GM23338 (cell line): ENCODE results near the gene THSD4. TPM values are rescaled to one million over a fixed set of nuclear protein-coding genes. Genes with fewer than 3 reads are reported as not detected.

Experiments
- ATAC-seq: fragments of 200-7000 bp; cut with Tn5 transposase; 3 replicates; pipeline ENCODE4 v1.9.1; 2020
- DNase-seq: peaks from one replicate; pipeline ENCODE4 v3.0.0-alpha.2; 2015; ENCODE audit warnings: low spot score
- H2AFZ ChIP-seq: fragments of 200-600 bp; sonication (generic); 2 replicates; pipeline ENCODE4 v1.8.0; 2016; ENCODE audit warnings: antibody characterized with exemption, mild to moderate bottlenecking, moderate library complexity
- H3F3A ChIP-seq: fragments of 200-600 bp; sonication (generic); replicated peaks from 2 replicates; pipeline ENCODE4 v1.8.0; 2017; ENCODE audit warnings: antibody characterized with exemption, mixed run types, low read depth
- H3K27ac ChIP-seq: fragments of 200-600 bp; sonication (generic); 2 replicates; pipeline ENCODE4 v1.6.1; 2016; ENCODE audit warnings: low read depth
- H3K27me3 ChIP-seq: fragments of 200-600 bp; sonication (generic); 2 replicates; pipeline ENCODE4 v1.8.0; 2016; ENCODE audit warnings: mild to moderate bottlenecking, mixed run types, moderate library complexity; ENCODE audit not compliant: insufficient read depth
- H3K36me3 ChIP-seq: fragments of 200-600 bp; sonication (generic); 2 replicates; pipeline ENCODE4 v1.8.0; 2016; ENCODE audit warnings: mild to moderate bottlenecking; ENCODE audit not compliant: insufficient read depth
- H3K4me1 ChIP-seq: fragments of 200-600 bp; sonication (generic); 2 replicates; pipeline ENCODE4 v1.8.0; 2016; ENCODE audit warnings: mild to moderate bottlenecking, moderate library complexity; ENCODE audit not compliant: insufficient read depth
- H3K4me2 ChIP-seq: fragments of 200-600 bp; sonication (generic); 2 replicates; pipeline ENCODE4 v1.7.1; 2017; ENCODE audit warnings: mixed run types
- H3K4me3 ChIP-seq: fragments of 200-600 bp; sonication (generic); 2 replicates; pipeline ENCODE4 v1.6.1; 2016; ENCODE audit warnings: mixed run types
- H3K79me2 ChIP-seq: fragments of 200-600 bp; sonication (generic); replicated peaks from 2 replicates; pipeline ENCODE4 v1.8.0; 2017; ENCODE audit warnings: mild to moderate bottlenecking; ENCODE audit not compliant: insufficient read depth
- H3K9me2 ChIP-seq: fragments of 200-600 bp; sonication (generic); 2 replicates; pipeline ENCODE4 v1.8.0; 2017; ENCODE audit not compliant: insufficient read depth
- H4K20me1 ChIP-seq: fragments of 200-600 bp; sonication (generic); replicated peaks from 2 replicates; pipeline ENCODE4 v1.8.0; 2017; ENCODE audit warnings: mild to moderate bottlenecking; ENCODE audit not compliant: insufficient read depth
- H3K27ac Mint-ChIP-seq: 2 replicates; pipeline ENCODE4 v1.8.0; 2020; ENCODE audit warnings: inconsistent platforms, mild to moderate bottlenecking, moderate library complexity, mixed read lengths
- H3K27me3 Mint-ChIP-seq: 3 replicates; pipeline ENCODE4 v1.8.0; 2022; ENCODE audit warnings: low read depth, mild to moderate bottlenecking, moderate library complexity, mixed read lengths, inconsistent platforms; ENCODE audit not compliant: insufficient read depth, poor library complexity
- H3K36me3 Mint-ChIP-seq: 3 replicates; pipeline ENCODE4 v1.8.0; 2021; ENCODE audit warnings: low read depth, mild to moderate bottlenecking, inconsistent platforms, moderate library complexity, mixed read lengths
- H3K4me1 Mint-ChIP-seq: 3 replicates; pipeline ENCODE4 v1.8.0; 2020; ENCODE audit warnings: mild to moderate bottlenecking, inconsistent platforms, mixed read lengths
- H3K4me3 Mint-ChIP-seq: 3 replicates; pipeline ENCODE4 v1.8.0; 2021; ENCODE audit warnings: moderate library complexity, mild to moderate bottlenecking, inconsistent platforms, mixed read lengths
- H3K9me3 Mint-ChIP-seq: 3 replicates; pipeline ENCODE4 v1.8.0; 2020; ENCODE audit warnings: moderate library complexity, mild to moderate bottlenecking, inconsistent platforms, mixed read lengths
- CTCF ChIP-seq, 2 experiments: fragments of 200-600 bp in 1 of 2; sonication (generic) in 1 of 2; conservative IDR thresholded peaks; 2 replicates each; pipeline versions ENCODE4 v1.5.1 to v1.6.1; 2016 to 2017; ENCODE audit warnings: antibody characterized with exemption in 2 of 2, low read depth in 2 of 2, mild to moderate bottlenecking in 2 of 2, moderate library complexity in 1 of 2
- ETS1 ChIP-seq: IDR thresholded peaks from 2 replicates; pipeline ENCODE4 v1.6.1; 2016; ENCODE audit warnings: antibody characterized with exemption
- ZNF331 ChIP-seq: fragments of 250-450 bp; sonication (Bioruptor Pico); IDR thresholded peaks from 2 replicates; pipeline ENCODE4 v1.5.0; 2020; ENCODE audit warnings: low read depth, mild to moderate bottlenecking, moderate library complexity
- ZNF462 ChIP-seq: fragments of 250-450 bp; sonication (Bioruptor Pico); IDR thresholded peaks from 2 replicates; pipeline ENCODE4 v1.5.0; 2020; ENCODE audit warnings: mild to moderate bottlenecking, moderate library complexity
- polyA plus RNA-seq: library from polyadenylated mRNA; unstranded; fragments of >200 nt; fragmentation: Nextera tagmentation; extraction: Ambion mirVana; gene quantifications from 2 replicates; pipeline ENCODE4 v1.2.1, GENCODE V29; 2016
- total RNA-seq: library from RNA; depleted of rRNA; stranded (reverse); fragments of >200 nt; shearing (Covaris generic); gene quantifications from 2 replicates; pipeline ENCODE4 v1.2.3, GENCODE V29; 2014

The THSD4 gene
- total and polyA plus RNA-seq, 2 experiments from 2014 or later = 2.0 to 7.4 TPM

- peak overlapping the region; percentile 25; the same call in 1 of the 2 replicates for H3K27ac Mint-ChIP-seq
- DNase-seq = peak; percentile 71
- no peak overlapping the region for H3K4me3 Mint-ChIP-seq
These were observed 222.1 kb downstream of the THSD4 start for GRCh38 chr15:71337197-71337845.

More at GRCh38 chr15:71337197-71337845, 222.1 kb downstream of the THSD4 start:
- no peaks in the 10 kb centered on the region for H3K27me3 ChIP-seq
- H4K20me1 ChIP-seq = no peaks in the 10 kb centered on the region
- no peak for TF ChIP-seq ZNF331
- TF ChIP-seq ZNF462 (CRISPR knock-in tag) = peak; percentile 99
- no peak for TF ChIP-seq ETS1
- no peak for TF ChIP-seq CTCF (conservative IDR thresholded peaks at IDR 0.05; ENCODE audit: low read depth in 2 of 2)
- Mint-ChIP-seq H3K9me3 (no peaks in the 10 kb centered on the region), H3K27me3 (no peaks in the 10 kb centered on the region), H3K4me1 (peaks cover 34% of the 10 kb centered on the region), H3K36me3 (no peaks in the 10 kb centered on the region)
- no peaks in the 10 kb centered on the region for H3K36me3 ChIP-seq
- H3K27ac ChIP-seq = peak overlapping the region; percentile 39; the same call in 1 of the 2 replicates
- peaks cover 15% of the 10 kb centered on the region; the same call in 1 of the 2 replicates for H3K4me1 ChIP-seq
- H3K9me2 ChIP-seq = peaks cover 15% of the 10 kb centered on the region; the same call in 1 of the 2 replicates
- H2AFZ ChIP-seq = no peak overlapping the region
- H3K79me2 ChIP-seq = no peaks in the 10 kb centered on the region
- no peak overlapping the region for H3K4me3 ChIP-seq
- H3F3A ChIP-seq = no peaks in the 10 kb centered on the region
- peak overlapping the region; percentile 44; the same call in 1 of the 2 replicates for H3K4me2 ChIP-seq
- ATAC-seq = peak; percentile 89
